IMR-90 (cell line): ENCODE data around the gene NKAIN4. TPM values are rescaled to one million over a fixed set of nuclear protein-coding genes. Genes with fewer than 3 reads are reported as not detected.
A peak's percentile ranks its signal among the peaks of the same experiment; 100 is the strongest.

ENCODE experiments used
- ATAC-seq: fragments of 200-7000 bp; cut with Tn5 transposase; 2 replicates; pipeline ENCODE4 v1.9.1; 2020; ENCODE audit warnings: low read depth, mild to moderate bottlenecking, moderate library complexity
- BruUV-seq: library from RNA; stranded (reverse); fragments of 400-500 nt; replicated peaks from 2 replicates; lab custom pipeline; 2021; lab: Mats Ljungman, UMichigan
- CTCF ChIA-PET: fragments of 300-600 bp; formaldehyde crosslinking; extraction: SDS; loops from one replicate; lab custom pipeline; 2021; ENCODE audit warnings: antibody characterized with exemption; lab: Yijun Ruan, JAX
- POLR2A ChIA-PET: fragments of 300-600 bp; sonication (Branson Sonifier 250); formaldehyde crosslinking; loops from one replicate; lab custom pipeline; 2022; ENCODE audit warnings: antibody characterized with exemption; ENCODE audit not compliant: unreplicated experiment; lab: Charles Lee
- DNase-seq: peaks from one replicate; pipeline ENCODE4 v3.0.0; 2013
- H2AFZ ChIP-seq: replicated peaks from 2 replicates; pipeline ENCODE3; 2013; ENCODE audit warnings: low read length, mild to moderate bottlenecking; ENCODE audit not compliant: poor library complexity
- H2AK5ac ChIP-seq: 2 replicates; pipeline ENCODE4 v1.6.1; 2013; ENCODE audit warnings: low read depth, low read length, inconsistent platforms
- H2AK9ac ChIP-seq: replicated peaks from 2 replicates; pipeline ENCODE3; 2013; ENCODE audit warnings: mild to moderate bottlenecking, low read depth, low read length, moderate library complexity; ENCODE audit not compliant: poor library complexity
- H2BK120ac ChIP-seq: 2 replicates; pipeline ENCODE4 v1.6.1; 2013; ENCODE audit warnings: low read depth, low read length, inconsistent platforms
- H2BK15ac ChIP-seq: 3 replicates; pipeline ENCODE4 v1.6.1; 2013; ENCODE audit warnings: low read depth, low read length, inconsistent platforms
- H2BK20ac ChIP-seq: 2 replicates; pipeline ENCODE4 v1.6.1; 2013; ENCODE audit warnings: low read depth, mild to moderate bottlenecking, inconsistent platforms, low read length, moderate library complexity
- H2BK5ac ChIP-seq: 2 replicates; pipeline ENCODE4 v1.6.1; 2013; ENCODE audit warnings: mild to moderate bottlenecking, low read depth, low read length, inconsistent platforms; ENCODE audit not compliant: poor library complexity, severe bottlenecking
- H3K14ac ChIP-seq: replicated peaks from 2 replicates; pipeline ENCODE4 v1.6.1; 2013; ENCODE audit warnings: low read depth, low read length, inconsistent platforms
- H3K18ac ChIP-seq: 2 replicates; pipeline ENCODE4 v1.6.1; 2013; ENCODE audit warnings: low read depth, low read length, control low read depth
- H3K23ac ChIP-seq: 2 replicates; pipeline ENCODE4 v1.6.1; 2013; ENCODE audit warnings: low read depth, low read length, inconsistent platforms
- H3K27ac ChIP-seq: 2 replicates; pipeline ENCODE4 v1.5.1; 2013; ENCODE audit warnings: mild to moderate bottlenecking, control low read depth, low read length; ENCODE audit not compliant: insufficient read depth
- H3K27me3 ChIP-seq: 2 replicates; pipeline ENCODE4 v1.6.1; 2013; ENCODE audit warnings: low read length; ENCODE audit not compliant: control insufficient read depth, insufficient read depth
- H3K36me3 ChIP-seq: 2 replicates; pipeline ENCODE4 v1.6.1; 2013; ENCODE audit warnings: low read length, mixed read lengths; ENCODE audit not compliant: control insufficient read depth, insufficient read depth
- H3K4ac ChIP-seq: 2 replicates; pipeline ENCODE4 v1.6.1; 2013; ENCODE audit warnings: low read depth, low read length, inconsistent platforms
- H3K4me1 ChIP-seq: 2 replicates; pipeline ENCODE4 v1.6.1; 2013; ENCODE audit warnings: low read length, mixed read lengths; ENCODE audit not compliant: control insufficient read depth, insufficient read depth
- H3K4me2 ChIP-seq: 2 replicates; pipeline ENCODE4 v1.6.1; 2013; ENCODE audit warnings: low read depth, mild to moderate bottlenecking, control low read depth, low read length, moderate library complexity
- H3K4me3 ChIP-seq: 2 replicates; pipeline ENCODE4 v1.5.1; 2013; ENCODE audit warnings: low read depth, mild to moderate bottlenecking, control low read depth, low read length, moderate library complexity; ENCODE audit not compliant: insufficient read depth
- H3K56ac ChIP-seq: 2 replicates; pipeline ENCODE4 v1.6.1; 2013; ENCODE audit warnings: low read length, inconsistent platforms; ENCODE audit not compliant: insufficient read depth; ENCODE audit errors: extremely low read depth
- H3K79me1 ChIP-seq, 2 experiments: 2 replicates each; pipeline ENCODE4 v1.6.1; 2013; ENCODE audit warnings: low read length in 2 of 2, inconsistent platforms in 1 of 2, low read depth in 1 of 2
- H3K9ac ChIP-seq: 2 replicates; pipeline ENCODE4 v1.6.1; 2013; ENCODE audit warnings: low read depth, low read length, control low read depth
- H3K9me1 ChIP-seq: 2 replicates; pipeline ENCODE4 v1.6.1; 2013; ENCODE audit warnings: low read length, inconsistent platforms; ENCODE audit not compliant: insufficient read depth
- H3K9me3 ChIP-seq: 2 replicates; pipeline ENCODE4 v1.6.1; 2013; ENCODE audit warnings: low read length; ENCODE audit not compliant: control insufficient read depth, insufficient read depth
- H4K20me1 ChIP-seq: 2 replicates; pipeline ENCODE4 v1.6.1; 2013; ENCODE audit warnings: low read length, inconsistent platforms; ENCODE audit not compliant: insufficient read depth
- H4K5ac ChIP-seq: 2 replicates; pipeline ENCODE4 v1.6.1; 2013; ENCODE audit warnings: mild to moderate bottlenecking, low read depth, low read length, control low read depth
- H4K8ac ChIP-seq, 2 experiments: 2 replicates each; pipeline ENCODE4 v1.6.1; 2013; ENCODE audit warnings: low read depth in 2 of 2, low read length in 2 of 2, control low read depth in 1 of 2, inconsistent platforms in 1 of 2
- H4K91ac ChIP-seq: 2 replicates; pipeline ENCODE4 v1.6.1; 2013; ENCODE audit warnings: low read depth, low read length, inconsistent platforms; ENCODE audit not compliant: insufficient read depth
- RAD21 ChIP-seq: IDR thresholded peaks from 2 replicates; pipeline ENCODE4 v1.6.1; 2012; ENCODE audit warnings: low read length, improper control_type of control experiment
- RCOR1 ChIP-seq: IDR thresholded peaks from 2 replicates; pipeline ENCODE4 v1.6.1; 2012; ENCODE audit warnings: mild to moderate bottlenecking, low read length, improper control_type of control experiment; ENCODE audit not compliant: insufficient replicate concordance
- SMC3 ChIP-seq: fragments of 150-350 bp; IDR thresholded peaks from 2 replicates; pipeline ENCODE4 v1.6.1; 2016; ENCODE audit warnings: low read depth, mild to moderate bottlenecking, antibody characterized with exemption, low read length, moderate library complexity
- WGBS, 2 experiments: methylation state at CpG; one replicate each; pipeline versions ENCODE4 v1.1.5 to v1.1.7; 2013; ENCODE audit warnings: missing lambda C conversion rate in 2 of 2; ENCODE audit not compliant: insufficient read length in 1 of 2; ENCODE audit errors: extremely low coverage in 2 of 2; 5-methylcytosine and 5-hydroxymethylcytosine counted together
- dilution Hi-C: fragments of 300-500 bp; cut with HindIII; formaldehyde crosslinking; loops from one replicate; pipeline ENCODE4 v1.14.3; 2018; ENCODE audit warnings: low sequenced_read_pairs; ENCODE audit not compliant: unreplicated experiment
- in situ Hi-C: fragments of 300-500 bp; cut with MboI; formaldehyde crosslinking; loops from 3 replicates; pipeline ENCODE4 v1.14.3; 2019; ENCODE audit warnings: low sequenced_read_pairs, inconsistent platforms, mixed read lengths
- intact Hi-C: fragments of 100-400 bp; cut with micrococcal nuclease; formaldehyde crosslinking; loops from 2 replicates; pipeline ENCODE4 v1.10.0; 2022
- polyA plus RNA-seq, 3 experiments: library from polyadenylated mRNA; depleted of rRNA; stranded (reverse); fragments of >200 nt; gene quantifications; 2 replicates each; pipeline ENCODE4 v1.2.3, GENCODE V29; 2012; ENCODE audit warnings: low replicate concordance in 1 of 3
- total RNA-seq: library from RNA; depleted of rRNA; stranded (reverse); fragments of >200 nt; gene quantifications from 2 replicates; pipeline ENCODE4 v1.2.3, GENCODE V29; 2012
- TF ChIP-seq, protein P1 (sequence below): conservative IDR thresholded peaks from 2 replicates; pipeline ENCODE4 v1.5.1; 2012; ENCODE audit warnings: mild to moderate bottlenecking, low read depth, low read length, improper control_type of control experiment
- TF ChIP-seq, protein P2 (sequence below): fragments of 150-350 bp; IDR thresholded peaks from 2 replicates; pipeline ENCODE4 v1.6.1; 2017; ENCODE audit warnings: mild to moderate bottlenecking, antibody characterized with exemption, low read length, low read depth

Gene NKAIN4
- total and polyA plus RNA-seq, 2 of the 4 experiments (the other 2 are of a cell fraction): not detected

DNA sequence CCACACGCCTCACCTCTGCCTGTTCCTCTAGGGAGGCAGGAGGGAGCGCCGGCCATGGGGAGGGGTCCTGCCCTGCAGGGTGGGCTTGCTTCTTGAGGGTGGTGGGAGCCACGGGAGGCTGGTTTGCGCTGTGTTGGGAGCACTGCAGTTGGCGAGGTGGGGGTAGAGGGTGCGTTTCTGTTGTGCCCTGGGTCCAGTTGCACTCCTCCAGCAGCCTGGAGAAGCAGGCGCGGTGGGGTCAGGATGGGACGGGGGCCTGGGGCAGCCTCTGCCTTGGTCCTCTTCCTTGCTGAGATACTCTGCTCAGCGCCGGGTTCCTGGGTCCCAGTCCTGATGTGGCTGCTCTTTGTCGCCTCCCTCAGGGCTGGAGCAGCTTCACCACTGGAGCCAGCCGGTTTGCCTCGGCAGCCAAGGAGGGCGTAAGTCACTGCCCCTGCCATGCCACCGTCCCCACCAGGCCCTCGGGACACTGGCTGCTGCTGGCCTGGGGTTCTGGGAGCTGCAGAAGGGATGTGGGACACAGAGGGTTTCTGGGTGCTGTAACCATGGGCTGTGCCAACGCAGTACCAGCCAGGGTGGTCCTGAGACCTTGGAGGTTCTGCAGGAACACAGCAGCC lies 26.8 kb upstream of the NKAIN4 start:
- Histone ChIP-seq H3K36me3 (peaks cover 85% of the 10 kb centered on the region), H2AK9ac (peak overlapping the region; percentile 42), H3K79me1 (peaks cover 18 to 38% of the 10 kb centered on the region in 2 experiments), H4K91ac (no peak overlapping the region), H2BK20ac (no peak overlapping the region), H3K4me1 (no peaks in the 10 kb centered on the region), H2BK120ac (no peak overlapping the region), H3K56ac (no peak overlapping the region), H4K8ac (no peak overlapping the region), H3K4me2 (no peak overlapping the region), H2AFZ (no peak overlapping the region), H3K23ac (no peak overlapping the region), H2BK5ac (no peak overlapping the region), H3K4ac (no peak overlapping the region), H3K27me3 (no peaks in the 10 kb centered on the region), H4K20me1 (peaks cover 58% of the 10 kb centered on the region), H3K9ac (no peak overlapping the region), H3K14ac (no peak overlapping the region), H3K9me3 (no peaks in the 10 kb centered on the region), H3K9me1 (no peaks in the 10 kb centered on the region), H3K4me3 (no peak overlapping the region), H4K5ac (no peak overlapping the region), H2BK15ac (no peak overlapping the region), H3K18ac (no peak overlapping the region), H2AK5ac (no peak overlapping the region), H3K27ac (no peak overlapping the region)
- in situ Hi-C loops (no loop called here), dilution Hi-C loops (no loop called here), intact Hi-C loops (no loop called here)
- ChIA-PET CTCF (interaction anchor here (1.1 kb wide), 1 partner anchor 29 kb away, joined by 4 read pairs; no protein-coding TSS in a partner anchor), POLR2A (no interaction called here)
- ATAC-seq: peak; percentile 35; the same call in 1 of the 2 replicates
- WGBS, 2 experiments: 71% methylated on average over 14 of the region's 19 CpGs; no CpG with 5 or more reads in 1 of the 2 experiments
- DNase-seq: no peak
- no TSS peak for BruUV-seq
- no peak for TF ChIP-seq RCOR1
- TF ChIP-seq SMC3: no peak
- TF ChIP-seq, protein P1, sequence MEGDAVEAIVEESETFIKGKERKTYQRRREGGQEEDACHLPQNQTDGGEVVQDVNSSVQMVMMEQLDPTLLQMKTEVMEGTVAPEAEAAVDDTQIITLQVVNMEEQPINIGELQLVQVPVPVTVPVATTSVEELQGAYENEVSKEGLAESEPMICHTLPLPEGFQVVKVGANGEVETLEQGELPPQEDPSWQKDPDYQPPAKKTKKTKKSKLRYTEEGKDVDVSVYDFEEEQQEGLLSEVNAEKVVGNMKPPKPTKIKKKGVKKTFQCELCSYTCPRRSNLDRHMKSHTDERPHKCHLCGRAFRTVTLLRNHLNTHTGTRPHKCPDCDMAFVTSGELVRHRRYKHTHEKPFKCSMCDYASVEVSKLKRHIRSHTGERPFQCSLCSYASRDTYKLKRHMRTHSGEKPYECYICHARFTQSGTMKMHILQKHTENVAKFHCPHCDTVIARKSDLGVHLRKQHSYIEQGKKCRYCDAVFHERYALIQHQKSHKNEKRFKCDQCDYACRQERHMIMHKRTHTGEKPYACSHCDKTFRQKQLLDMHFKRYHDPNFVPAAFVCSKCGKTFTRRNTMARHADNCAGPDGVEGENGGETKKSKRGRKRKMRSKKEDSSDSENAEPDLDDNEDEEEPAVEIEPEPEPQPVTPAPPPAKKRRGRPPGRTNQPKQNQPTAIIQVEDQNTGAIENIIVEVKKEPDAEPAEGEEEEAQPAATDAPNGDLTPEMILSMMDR: peak; percentile 37
- TF ChIP-seq, protein P2, sequence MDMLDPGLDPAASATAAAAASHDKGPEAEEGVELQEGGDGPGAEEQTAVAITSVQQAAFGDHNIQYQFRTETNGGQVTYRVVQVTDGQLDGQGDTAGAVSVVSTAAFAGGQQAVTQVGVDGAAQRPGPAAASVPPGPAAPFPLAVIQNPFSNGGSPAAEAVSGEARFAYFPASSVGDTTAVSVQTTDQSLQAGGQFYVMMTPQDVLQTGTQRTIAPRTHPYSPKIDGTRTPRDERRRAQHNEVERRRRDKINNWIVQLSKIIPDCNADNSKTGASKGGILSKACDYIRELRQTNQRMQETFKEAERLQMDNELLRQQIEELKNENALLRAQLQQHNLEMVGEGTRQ: no peak
- peak; percentile 26; the same call in 1 of the 2 replicates for TF ChIP-seq RAD21
